Measurements from ENCODE around the gene ANKRD10.

Gene ANKRD10

GRCh38 chr13:110923086-110923485 is 8.2 kb upstream of the ANKRD10 start:
- no peak overlapping the region for H3K27ac ChIP-seq (ENCODE audit: low read depth, low read length)
- H3K4me3 ChIP-seq (ENCODE audit: insufficient read depth, low read length, poor library complexity, severe bottlenecking): no peak overlapping the region
- no peaks in the 10 kb centered on the region for H3K36me3 ChIP-seq (ENCODE audit: low read length)
- no peaks in the 10 kb centered on the region for H3K27me3 ChIP-seq (ENCODE audit: low read length)
- H3K4me2 ChIP-seq (ENCODE audit: low read depth, low read length, poor library complexity, severe bottlenecking): no peak overlapping the region
- no peak overlapping the region for H3K9ac ChIP-seq (ENCODE audit: low read length)
- H3K79me2 ChIP-seq (ENCODE audit: insufficient read depth, low read length): no peaks in the 10 kb centered on the region
- no peaks in the 10 kb centered on the region for H3K9me2 ChIP-seq (replicated peaks; ENCODE audit: insufficient read depth, low read length)
- no peaks in the 10 kb centered on the region for H3K9me3 ChIP-seq (ENCODE audit: insufficient read depth, low read length)
- no peaks in the 10 kb centered on the region for H4K20me1 ChIP-seq (ENCODE audit: low read depth, low read length)
- TF ChIP-seq, protein P1, sequence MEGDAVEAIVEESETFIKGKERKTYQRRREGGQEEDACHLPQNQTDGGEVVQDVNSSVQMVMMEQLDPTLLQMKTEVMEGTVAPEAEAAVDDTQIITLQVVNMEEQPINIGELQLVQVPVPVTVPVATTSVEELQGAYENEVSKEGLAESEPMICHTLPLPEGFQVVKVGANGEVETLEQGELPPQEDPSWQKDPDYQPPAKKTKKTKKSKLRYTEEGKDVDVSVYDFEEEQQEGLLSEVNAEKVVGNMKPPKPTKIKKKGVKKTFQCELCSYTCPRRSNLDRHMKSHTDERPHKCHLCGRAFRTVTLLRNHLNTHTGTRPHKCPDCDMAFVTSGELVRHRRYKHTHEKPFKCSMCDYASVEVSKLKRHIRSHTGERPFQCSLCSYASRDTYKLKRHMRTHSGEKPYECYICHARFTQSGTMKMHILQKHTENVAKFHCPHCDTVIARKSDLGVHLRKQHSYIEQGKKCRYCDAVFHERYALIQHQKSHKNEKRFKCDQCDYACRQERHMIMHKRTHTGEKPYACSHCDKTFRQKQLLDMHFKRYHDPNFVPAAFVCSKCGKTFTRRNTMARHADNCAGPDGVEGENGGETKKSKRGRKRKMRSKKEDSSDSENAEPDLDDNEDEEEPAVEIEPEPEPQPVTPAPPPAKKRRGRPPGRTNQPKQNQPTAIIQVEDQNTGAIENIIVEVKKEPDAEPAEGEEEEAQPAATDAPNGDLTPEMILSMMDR (IDR thresholded peaks at IDR 0.05; ENCODE audit: insufficient read depth, low read length, poor library complexity, severe bottlenecking): no peak
- no peak for TF ChIP-seq EZH2phosphoT487 (conservative IDR thresholded peaks at IDR 0.05; ENCODE audit: low read length)
- H2AFZ ChIP-seq (ENCODE audit: low read depth, low read length, severe bottlenecking): no peak overlapping the region
- H3F3A ChIP-seq (ENCODE audit: insufficient read depth): no peaks in the 10 kb centered on the region

DNA sequence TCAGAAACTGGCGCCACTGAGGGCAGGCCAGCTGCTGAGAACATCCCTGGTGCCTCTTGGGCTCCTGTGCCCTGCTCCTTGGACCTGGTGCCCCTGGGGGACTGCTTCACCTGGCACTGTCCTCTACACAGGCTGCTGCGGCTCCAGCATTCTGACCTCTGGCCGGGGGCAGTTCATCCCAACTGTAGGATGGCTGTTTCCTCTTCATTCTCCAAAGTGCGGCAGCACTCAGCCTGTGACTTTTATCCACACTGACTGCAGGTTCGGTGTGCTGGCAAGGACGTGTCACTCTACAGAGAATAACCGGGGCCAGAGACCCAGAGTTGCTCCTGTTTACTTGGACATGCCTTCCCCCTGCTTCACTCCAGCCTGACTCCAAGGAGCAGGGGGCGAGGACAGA is 7.6 kb upstream of the ANKRD10 start:
- H3K27me3 ChIP-seq (ENCODE audit: low read length): no peaks in the 10 kb centered on the region
- TF ChIP-seq, protein P1 (IDR thresholded peaks at IDR 0.05; ENCODE audit: insufficient read depth, low read length, poor library complexity, severe bottlenecking): no peak
- no peak for TF ChIP-seq EZH2phosphoT487 (conservative IDR thresholded peaks at IDR 0.05; ENCODE audit: low read length)

GRCh38 chr13:110921695-110922094 is 6.8 kb upstream of the ANKRD10 start:
- H2AFZ ChIP-seq (ENCODE audit: low read depth, low read length, severe bottlenecking): no peak overlapping the region
- H4K20me1 ChIP-seq (ENCODE audit: low read depth, low read length): no peaks in the 10 kb centered on the region
- H3K4me3 ChIP-seq (ENCODE audit: insufficient read depth, low read length, poor library complexity, severe bottlenecking): no peak overlapping the region
- H3K27ac ChIP-seq (ENCODE audit: low read depth, low read length): no peak overlapping the region
- H3K79me2 ChIP-seq (ENCODE audit: insufficient read depth, low read length): no peaks in the 10 kb centered on the region
- TF ChIP-seq, protein P1 (IDR thresholded peaks at IDR 0.05; ENCODE audit: insufficient read depth, low read length, poor library complexity, severe bottlenecking): no peak
- no peak for TF ChIP-seq EZH2phosphoT487 (conservative IDR thresholded peaks at IDR 0.05; ENCODE audit: low read length)
- no peaks in the 10 kb centered on the region for H3K9me3 ChIP-seq (ENCODE audit: insufficient read depth, low read length)
- H3K9ac ChIP-seq (ENCODE audit: low read length): no peak overlapping the region
- no peaks in the 10 kb centered on the region for H3F3A ChIP-seq (ENCODE audit: insufficient read depth)
- H3K27me3 ChIP-seq (ENCODE audit: low read length): no peaks in the 10 kb centered on the region
- H3K36me3 ChIP-seq (ENCODE audit: low read length): no peaks in the 10 kb centered on the region
- no peak overlapping the region for H3K4me2 ChIP-seq (ENCODE audit: low read depth, low read length, poor library complexity, severe bottlenecking)
- no peaks in the 10 kb centered on the region for H3K9me2 ChIP-seq (replicated peaks; ENCODE audit: insufficient read depth, low read length)

More for the DNA sequence above, 7.6 kb upstream of the ANKRD10 start:
- Histone ChIP-seq H3K27ac (ENCODE audit: low read depth, low read length) (no peak overlapping the region), H3K79me2 (ENCODE audit: insufficient read depth, low read length) (no peaks in the 10 kb centered on the region), H3K9ac (ENCODE audit: low read length) (no peak overlapping the region), H3F3A (ENCODE audit: insufficient read depth) (no peaks in the 10 kb centered on the region), H3K4me3 (ENCODE audit: insufficient read depth, low read length, poor library complexity, severe bottlenecking) (no peak overlapping the region), H3K9me2 (replicated peaks; ENCODE audit: insufficient read depth, low read length) (no peaks in the 10 kb centered on the region), H3K4me2 (ENCODE audit: low read depth, low read length, poor library complexity, severe bottlenecking) (no peak overlapping the region), H4K20me1 (ENCODE audit: low read depth, low read length) (no peaks in the 10 kb centered on the region), H2AFZ (ENCODE audit: low read depth, low read length, severe bottlenecking) (no peak overlapping the region), H3K9me3 (ENCODE audit: insufficient read depth, low read length) (no peaks in the 10 kb centered on the region), H3K36me3 (ENCODE audit: low read length) (no peaks in the 10 kb centered on the region)
